Measurements from ENCODE around the gene SVOPL.

SVOPL gene

GRCh38 chr7:138570715-138571114, 130.4 kb downstream of the SVOPL start:
- H3K9me3 ChIP-seq (replicated peaks; ENCODE audit: low read length): peaks cover under 1% of the 10 kb centered on the region
- no peak overlapping the region for H3K4me2 ChIP-seq (ENCODE audit: low read length)
- H3K4me3 ChIP-seq (ENCODE audit: low read length): no peak overlapping the region
- peaks cover 11% of the 10 kb centered on the region for H3K36me3 ChIP-seq (ENCODE audit: insufficient read depth, low read length)
- no peak overlapping the region for H3K9ac ChIP-seq (ENCODE audit: low read depth, low read length)
- no peaks in the 10 kb centered on the region for H3K27me3 ChIP-seq (ENCODE audit: control insufficient read depth, insufficient read depth, low read length)
- no peaks in the 10 kb centered on the region for H3K4me1 ChIP-seq (ENCODE audit: control insufficient read depth, insufficient read depth, low read length)

- Histone ChIP-seq H3K4me1 (ENCODE audit: control insufficient read depth, insufficient read depth, low read length) (no peaks in the 10 kb centered on the region), H3K9ac (ENCODE audit: low read depth, low read length) (no peak overlapping the region), H3K4me2 (ENCODE audit: low read length) (no peak overlapping the region), H3K27me3 (ENCODE audit: control insufficient read depth, insufficient read depth, low read length) (no peaks in the 10 kb centered on the region), H3K36me3 (ENCODE audit: insufficient read depth, low read length) (peaks cover 19% of the 10 kb centered on the region), H3K9me3 (replicated peaks; ENCODE audit: low read length) (peaks cover 9% of the 10 kb centered on the region), H3K4me3 (ENCODE audit: low read length) (no peak overlapping the region)
Observed at GRCh38 chr7:138569418-138569817, 131.7 kb downstream of the SVOPL start.

GRCh38 chr7:138568655-138569054, 132.5 kb downstream of the SVOPL start:
- no peak overlapping the region for H3K4me2 ChIP-seq (ENCODE audit: low read length)
- H3K9me3 ChIP-seq (replicated peaks; ENCODE audit: low read length): peaks cover 9% of the 10 kb centered on the region
- peaks cover 26% of the 10 kb centered on the region for H3K36me3 ChIP-seq (ENCODE audit: insufficient read depth, low read length)
- no peak overlapping the region for H3K4me3 ChIP-seq (ENCODE audit: low read length)
- no peaks in the 10 kb centered on the region for H3K27me3 ChIP-seq (ENCODE audit: control insufficient read depth, insufficient read depth, low read length)
- H3K4me1 ChIP-seq (ENCODE audit: control insufficient read depth, insufficient read depth, low read length): no peaks in the 10 kb centered on the region
- no peak overlapping the region for H3K9ac ChIP-seq (ENCODE audit: low read depth, low read length)

- H3K36me3 ChIP-seq (ENCODE audit: insufficient read depth, low read length): peaks cover 31% of the 10 kb centered on the region
- no peaks in the 10 kb centered on the region for H3K4me1 ChIP-seq (ENCODE audit: control insufficient read depth, insufficient read depth, low read length)
- peaks cover 9% of the 10 kb centered on the region for H3K9me3 ChIP-seq (replicated peaks; ENCODE audit: low read length)
- no peak overlapping the region for H3K4me2 ChIP-seq (ENCODE audit: low read length)
- no peak overlapping the region for H3K4me3 ChIP-seq (ENCODE audit: low read length)
- no peaks in the 10 kb centered on the region for H3K27me3 ChIP-seq (ENCODE audit: control insufficient read depth, insufficient read depth, low read length)
- H3K9ac ChIP-seq (ENCODE audit: low read depth, low read length): no peak overlapping the region
Observed at GRCh38 chr7:138565451-138566114, 135.6 kb downstream of the SVOPL start.

GRCh38 chr7:138565071-138565450, 136.1 kb downstream of the SVOPL start:
- Histone ChIP-seq H3K36me3 (ENCODE audit: insufficient read depth, low read length) (peaks cover 31% of the 10 kb centered on the region), H3K4me2 (ENCODE audit: low read length) (no peak overlapping the region), H3K9me3 (replicated peaks; ENCODE audit: low read length) (peaks cover 9% of the 10 kb centered on the region), H3K4me1 (ENCODE audit: control insufficient read depth, insufficient read depth, low read length) (no peaks in the 10 kb centered on the region), H3K9ac (ENCODE audit: low read depth, low read length) (no peak overlapping the region), H3K4me3 (ENCODE audit: low read length) (no peak overlapping the region), H3K27me3 (ENCODE audit: control insufficient read depth, insufficient read depth, low read length) (no peaks in the 10 kb centered on the region)

GRCh38 chr7:138564365-138564764, 136.8 kb downstream of the SVOPL start:
- Histone ChIP-seq H3K27me3 (ENCODE audit: control insufficient read depth, insufficient read depth, low read length) (no peaks in the 10 kb centered on the region), H3K4me1 (ENCODE audit: control insufficient read depth, insufficient read depth, low read length) (no peaks in the 10 kb centered on the region), H3K9me3 (replicated peaks; ENCODE audit: low read length) (peaks cover 9% of the 10 kb centered on the region), H3K4me3 (ENCODE audit: low read length) (no peak overlapping the region), H3K9ac (ENCODE audit: low read depth, low read length) (no peak overlapping the region), H3K4me2 (ENCODE audit: low read length) (no peak overlapping the region), H3K36me3 (ENCODE audit: insufficient read depth, low read length) (peaks cover 33% of the 10 kb centered on the region)

GRCh38 chr7:138563808-138564207, 137.4 kb downstream of the SVOPL start:
- peaks cover 9% of the 10 kb centered on the region for H3K9me3 ChIP-seq (replicated peaks; ENCODE audit: low read length)
- no peak overlapping the region for H3K4me3 ChIP-seq (ENCODE audit: low read length)
- no peak overlapping the region for H3K9ac ChIP-seq (ENCODE audit: low read depth, low read length)
- peaks cover 33% of the 10 kb centered on the region for H3K36me3 ChIP-seq (ENCODE audit: insufficient read depth, low read length)
- no peaks in the 10 kb centered on the region for H3K4me1 ChIP-seq (ENCODE audit: control insufficient read depth, insufficient read depth, low read length)
- no peaks in the 10 kb centered on the region for H3K27me3 ChIP-seq (ENCODE audit: control insufficient read depth, insufficient read depth, low read length)
- H3K4me2 ChIP-seq (ENCODE audit: low read length): no peak overlapping the region

- no peak overlapping the region for H3K9ac ChIP-seq (ENCODE audit: low read depth, low read length)
- H3K9me3 ChIP-seq (replicated peaks; ENCODE audit: low read length): peaks cover 16% of the 10 kb centered on the region
- H3K36me3 ChIP-seq (ENCODE audit: insufficient read depth, low read length): peaks cover 47% of the 10 kb centered on the region
Observed at GRCh38 chr7:138559448-138559847, 141.7 kb downstream of the SVOPL start.

GRCh38 chr7:138556771-138557484, 144.2 kb downstream of the SVOPL start:
- Histone ChIP-seq H3K9ac (ENCODE audit: low read depth, low read length) (no peak overlapping the region), H3K36me3 (ENCODE audit: insufficient read depth, low read length) (peaks cover 38% of the 10 kb centered on the region), H3K4me3 (ENCODE audit: low read length) (no peak overlapping the region), H3K9me3 (replicated peaks; ENCODE audit: low read length) (peaks cover 16% of the 10 kb centered on the region), H3K4me1 (ENCODE audit: control insufficient read depth, insufficient read depth, low read length) (no peaks in the 10 kb centered on the region), H3K4me2 (ENCODE audit: low read length) (no peak overlapping the region), H3K27me3 (ENCODE audit: control insufficient read depth, insufficient read depth, low read length) (no peaks in the 10 kb centered on the region)

More at GRCh38 chr7:138559448-138559847, 141.7 kb downstream of the SVOPL start:
- Histone ChIP-seq H3K4me1 (ENCODE audit: control insufficient read depth, insufficient read depth, low read length) (no peaks in the 10 kb centered on the region), H3K4me2 (ENCODE audit: low read length) (no peak overlapping the region), H3K27me3 (ENCODE audit: control insufficient read depth, insufficient read depth, low read length) (no peaks in the 10 kb centered on the region), H3K4me3 (ENCODE audit: low read length) (no peak overlapping the region)

GRCh38 chr7:138555684-138556083, 145.5 kb downstream of the SVOPL start:
- Histone ChIP-seq H3K4me3 (ENCODE audit: low read length) (no peak overlapping the region), H3K36me3 (ENCODE audit: insufficient read depth, low read length) (peaks cover 42% of the 10 kb centered on the region), H3K4me1 (ENCODE audit: control insufficient read depth, insufficient read depth, low read length) (no peaks in the 10 kb centered on the region), H3K4me2 (ENCODE audit: low read length) (no peak overlapping the region), H3K9me3 (replicated peaks; ENCODE audit: low read length) (peaks cover 16% of the 10 kb centered on the region), H3K9ac (ENCODE audit: low read depth, low read length) (no peak overlapping the region), H3K27me3 (ENCODE audit: control insufficient read depth, insufficient read depth, low read length) (no peaks in the 10 kb centered on the region)

GRCh38 chr7:138554674-138555073, 146.5 kb downstream of the SVOPL start:
- Histone ChIP-seq H3K4me2 (ENCODE audit: low read length) (no peak overlapping the region), H3K4me1 (ENCODE audit: control insufficient read depth, insufficient read depth, low read length) (no peaks in the 10 kb centered on the region), H3K4me3 (ENCODE audit: low read length) (no peak overlapping the region), H3K9ac (ENCODE audit: low read depth, low read length) (no peak overlapping the region), H3K9me3 (replicated peaks; ENCODE audit: low read length) (peaks cover 16% of the 10 kb centered on the region), H3K27me3 (ENCODE audit: control insufficient read depth, insufficient read depth, low read length) (no peaks in the 10 kb centered on the region), H3K36me3 (ENCODE audit: insufficient read depth, low read length) (peaks cover 40% of the 10 kb centered on the region)

- Histone ChIP-seq H3K9ac (ENCODE audit: low read depth, low read length) (no peak overlapping the region), H3K4me2 (ENCODE audit: low read length) (no peak overlapping the region), H3K4me3 (ENCODE audit: low read length) (no peak overlapping the region), H3K27me3 (ENCODE audit: control insufficient read depth, insufficient read depth, low read length) (no peaks in the 10 kb centered on the region), H3K9me3 (replicated peaks; ENCODE audit: low read length) (peaks cover 16% of the 10 kb centered on the region), H3K36me3 (ENCODE audit: insufficient read depth, low read length) (peaks cover 40% of the 10 kb centered on the region), H3K4me1 (ENCODE audit: control insufficient read depth, insufficient read depth, low read length) (no peaks in the 10 kb centered on the region)
Observed at GRCh38 chr7:138553805-138554204, 147.4 kb downstream of the SVOPL start.

Measured in skeletal muscle satellite cell (primary cell).